T-helper 1 cell treated with Interleukin-12 subunit alpha and Interleukin-12 subunit beta and Interleukin-4 antibody, amounts not matched to agents 30 μg/mL and 1 μg/mL, for 36 hours (primary cell): ENCODE results near the gene EFHD2.

Experiments
- H3K27ac Mint-ChIP-seq: one replicate; pipeline ENCODE4 v1.8.0; 2021; ENCODE audit warnings: mild to moderate bottlenecking, mixed read lengths
- H3K27me3 Mint-ChIP-seq: one replicate; pipeline ENCODE4 v1.8.0; 2021; ENCODE audit warnings: low read depth, mixed read lengths
- H3K36me3 Mint-ChIP-seq: one replicate; pipeline ENCODE4 v1.8.0; 2021; ENCODE audit warnings: low read depth, mixed read lengths
- H3K4me1 Mint-ChIP-seq: one replicate; pipeline ENCODE4 v1.8.0; 2021; ENCODE audit warnings: low read depth, mixed read lengths
- H3K4me3 Mint-ChIP-seq: one replicate; pipeline ENCODE4 v1.8.0; 2021; ENCODE audit warnings: mild to moderate bottlenecking, moderate library complexity, mixed read lengths
- H3K9me3 Mint-ChIP-seq: one replicate; pipeline ENCODE4 v1.8.0; 2021; ENCODE audit warnings: mixed read lengths

Gene EFHD2

DNA sequence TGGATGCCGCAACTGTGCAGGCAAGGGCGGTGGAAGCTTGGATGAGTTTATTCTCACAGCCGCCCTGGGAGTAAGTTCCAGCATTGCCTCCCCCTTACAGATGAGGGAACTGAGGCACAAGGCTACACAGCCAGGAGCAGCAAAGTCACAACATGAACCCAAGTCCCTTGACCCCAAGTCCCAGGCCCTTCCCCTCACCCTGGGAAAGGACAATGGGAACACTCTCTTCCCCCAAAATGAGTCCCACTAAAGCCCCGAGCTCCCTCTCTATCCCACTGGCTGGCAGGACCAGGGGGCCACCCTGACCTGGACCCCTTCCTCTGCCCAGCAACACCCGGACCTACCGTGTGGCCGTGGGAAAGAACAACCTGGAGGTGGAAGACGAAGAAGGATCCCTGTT lies 32.4 kb downstream of the EFHD2 start:
- H3K4me1 Mint-ChIP-seq, result peaks cover 9% of the 10 kb centered on the region
- no peak overlapping the region for H3K27ac Mint-ChIP-seq

DNA sequence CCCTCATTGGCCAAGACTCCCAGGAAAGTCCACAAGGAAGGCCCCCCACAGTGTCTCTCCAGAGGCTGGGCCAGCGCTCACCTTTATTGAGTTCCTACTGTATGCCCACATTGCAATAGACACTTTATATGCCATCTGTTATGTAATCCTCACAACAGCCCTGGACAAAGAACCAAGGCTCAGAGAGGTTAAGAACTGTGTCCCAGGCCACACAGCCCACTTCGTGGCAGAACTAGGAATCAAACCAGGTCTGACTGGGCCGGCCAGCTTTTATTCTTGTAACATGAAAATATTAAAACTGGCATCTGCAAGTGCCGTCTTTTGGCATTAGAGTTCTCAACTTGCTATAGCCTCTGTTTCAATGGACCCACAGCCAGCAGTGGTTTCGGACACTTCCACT lies 33.1 kb downstream of the EFHD2 start:
- no peak overlapping the region for H3K4me3 Mint-ChIP-seq
- no peaks in the 10 kb centered on the region for H3K27me3 Mint-ChIP-seq
- H3K4me1 Mint-ChIP-seq, result peaks cover 9% of the 10 kb centered on the region
- H3K9me3 Mint-ChIP-seq, result no peaks in the 10 kb centered on the region
- no peaks in the 10 kb centered on the region for H3K36me3 Mint-ChIP-seq
- no peak overlapping the region for H3K27ac Mint-ChIP-seq

More for the DNA sequence above, 32.4 kb downstream of the EFHD2 start:
- H3K27me3 Mint-ChIP-seq, result no peaks in the 10 kb centered on the region
- no peaks in the 10 kb centered on the region for H3K36me3 Mint-ChIP-seq
- H3K4me3 Mint-ChIP-seq, result no peak overlapping the region
- H3K9me3 Mint-ChIP-seq, result no peaks in the 10 kb centered on the region

DNA sequence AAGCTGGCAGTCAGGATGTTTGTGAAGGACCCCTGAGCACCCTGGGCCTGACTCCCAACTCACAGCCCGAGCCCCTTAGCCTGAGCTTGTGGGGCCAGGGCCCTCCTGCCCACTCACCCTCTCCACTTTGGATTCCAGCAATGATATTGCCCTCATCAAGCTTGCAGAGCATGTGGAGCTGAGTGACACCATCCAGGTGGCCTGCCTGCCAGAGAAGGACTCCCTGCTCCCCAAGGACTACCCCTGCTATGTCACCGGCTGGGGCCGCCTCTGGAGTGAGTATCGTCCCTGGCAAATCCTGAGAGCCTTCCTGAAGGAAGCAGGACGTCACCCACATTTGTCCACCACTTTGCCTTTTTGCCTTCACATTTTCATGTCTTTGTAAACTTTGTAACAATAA lies 33.6 kb downstream of the EFHD2 start:
- Mint-ChIP-seq H3K36me3 (no peaks in the 10 kb centered on the region), H3K27me3 (no peaks in the 10 kb centered on the region), H3K4me1 (peaks cover 9% of the 10 kb centered on the region), H3K4me3 (no peak overlapping the region), H3K9me3 (no peaks in the 10 kb centered on the region), H3K27ac (no peak overlapping the region)

DNA sequence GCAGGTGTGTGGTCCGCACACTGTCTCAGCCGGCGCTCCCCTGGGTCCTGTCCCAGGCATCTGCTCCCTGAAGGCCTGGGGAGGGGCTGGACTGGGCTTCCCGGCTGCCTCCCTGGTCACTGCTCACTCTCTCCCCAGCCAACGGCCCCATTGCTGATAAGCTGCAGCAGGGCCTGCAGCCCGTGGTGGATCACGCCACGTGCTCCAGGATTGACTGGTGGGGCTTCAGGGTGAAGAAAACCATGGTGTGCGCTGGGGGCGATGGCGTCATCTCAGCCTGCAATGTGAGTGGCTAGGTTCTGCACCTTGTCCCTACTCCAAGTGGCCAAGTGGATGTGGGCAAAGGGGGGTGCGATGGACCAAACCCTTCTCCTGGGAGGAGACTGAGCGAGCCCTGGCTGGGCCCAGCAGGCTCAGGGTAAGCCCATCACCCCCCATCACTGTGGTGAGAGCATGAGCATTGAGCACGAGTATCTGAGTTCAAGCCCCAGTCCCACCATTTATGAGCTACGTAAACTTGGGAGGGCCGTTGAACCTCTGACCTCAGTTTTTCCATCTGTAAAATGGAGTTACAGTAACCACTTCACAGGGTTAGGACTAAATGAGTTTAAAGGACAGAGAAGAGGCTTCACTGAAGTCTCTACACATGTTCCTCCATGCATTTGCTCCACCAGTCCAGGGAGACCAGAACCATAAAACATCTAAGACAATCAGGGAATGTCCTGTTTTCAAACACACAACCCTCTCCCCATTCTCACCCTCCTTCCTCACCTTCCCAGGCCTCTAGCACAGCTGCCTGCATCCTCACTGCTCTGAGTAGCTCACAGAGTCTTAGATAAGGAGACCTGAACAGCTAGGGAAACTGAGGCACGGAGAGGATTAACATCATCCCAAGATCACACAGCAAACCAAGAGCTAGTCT lies 35.0 kb downstream of the EFHD2 start:
- Mint-ChIP-seq H3K9me3 (no peaks in the 10 kb centered on the region), H3K4me1 (peaks cover 9% of the 10 kb centered on the region), H3K4me3 (no peak overlapping the region), H3K36me3 (no peaks in the 10 kb centered on the region), H3K27ac (no peak overlapping the region), H3K27me3 (peaks cover 6% of the 10 kb centered on the region)

DNA sequence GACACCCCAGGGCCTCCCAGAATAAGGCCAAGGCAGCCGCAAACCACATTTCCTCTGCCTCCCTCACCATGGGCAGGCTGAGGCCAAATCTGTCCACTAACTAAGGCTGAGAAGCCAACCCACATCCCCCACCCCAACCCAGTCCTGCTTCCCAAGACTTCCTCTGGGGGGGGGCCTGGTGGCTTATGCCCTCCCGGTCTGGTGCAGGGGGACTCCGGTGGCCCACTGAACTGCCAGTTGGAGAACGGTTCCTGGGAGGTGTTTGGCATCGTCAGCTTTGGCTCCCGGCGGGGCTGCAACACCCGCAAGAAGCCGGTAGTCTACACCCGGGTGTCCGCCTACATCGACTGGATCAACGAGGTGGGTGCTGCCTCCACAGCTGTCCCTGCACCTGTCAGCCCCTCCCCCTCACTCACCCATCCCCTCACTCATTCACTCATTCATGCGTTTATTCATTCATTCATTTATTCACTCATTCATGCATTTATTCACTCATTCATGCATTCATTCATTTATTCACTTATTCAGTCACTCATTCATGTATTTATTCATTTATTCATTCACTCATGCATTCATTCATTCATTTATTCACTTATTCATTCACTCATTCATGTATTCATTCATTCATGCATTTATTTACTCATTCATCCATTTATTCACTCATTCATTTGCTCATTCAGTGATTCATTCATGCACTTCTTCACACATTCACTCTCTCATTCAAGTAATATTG lies 35.9 kb downstream of the EFHD2 start:
- Mint-ChIP-seq H3K27ac (no peak overlapping the region), H3K27me3 (peaks cover 6% of the 10 kb centered on the region), H3K4me1 (peaks cover 9% of the 10 kb centered on the region), H3K36me3 (no peaks in the 10 kb centered on the region), H3K4me3 (no peak overlapping the region), H3K9me3 (no peaks in the 10 kb centered on the region)

DNA sequence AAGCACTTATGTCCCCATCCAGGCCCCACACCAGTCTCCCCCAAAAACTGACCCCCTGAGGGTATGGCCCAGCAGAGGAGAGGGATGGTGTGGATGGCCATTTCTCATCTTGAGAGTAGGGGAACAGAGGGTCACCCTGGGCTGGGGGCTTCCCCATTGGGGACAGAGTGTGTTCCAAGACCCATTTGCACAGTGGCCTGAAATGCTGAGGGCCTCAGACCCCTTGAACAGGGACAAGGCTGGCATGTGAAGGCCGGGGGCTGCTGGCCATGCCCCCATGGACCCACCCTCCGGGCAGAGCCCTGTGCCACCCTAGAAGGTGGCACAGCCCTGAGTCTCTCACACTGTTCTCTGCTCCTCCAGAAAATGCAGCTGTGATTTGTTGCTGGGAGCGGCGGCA lies 36.5 kb downstream of the EFHD2 start:
- H3K27me3 Mint-ChIP-seq, result peaks cover 6% of the 10 kb centered on the region
- H3K36me3 Mint-ChIP-seq, result no peaks in the 10 kb centered on the region
- no peaks in the 10 kb centered on the region for H3K9me3 Mint-ChIP-seq
- no peak overlapping the region for H3K27ac Mint-ChIP-seq
- peaks cover 9% of the 10 kb centered on the region for H3K4me1 Mint-ChIP-seq
- H3K4me3 Mint-ChIP-seq, result no peak overlapping the region

DNA sequence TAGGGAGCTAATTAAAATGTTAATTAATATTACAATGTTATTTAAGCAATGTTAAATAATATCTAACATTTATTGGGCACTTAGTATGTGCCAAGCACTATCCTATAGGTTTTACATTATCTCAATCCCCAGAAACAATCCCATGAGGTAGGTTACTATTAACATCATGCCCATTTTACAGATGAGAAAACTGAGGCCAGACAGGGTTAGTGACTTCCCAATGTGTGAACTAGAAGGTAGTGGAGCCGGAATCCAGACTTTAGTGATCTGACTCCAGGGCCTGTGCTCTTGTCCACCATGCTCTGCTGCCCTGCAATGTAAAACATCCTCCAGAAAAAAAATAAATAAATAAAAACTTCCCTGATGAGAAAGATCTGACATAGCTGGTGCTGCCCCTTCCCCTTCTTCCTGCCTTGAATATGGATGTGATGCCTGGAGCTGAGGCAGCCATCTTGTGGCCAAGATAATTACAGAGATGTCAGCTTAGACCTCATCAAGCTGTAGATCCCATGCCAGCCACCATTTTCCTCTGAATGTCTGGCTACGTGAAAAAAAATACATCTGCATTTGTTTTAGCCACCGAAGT lies 39.3 kb downstream of the EFHD2 start:
- Mint-ChIP-seq H3K4me1 (peaks cover 9% of the 10 kb centered on the region), H3K36me3 (no peaks in the 10 kb centered on the region), H3K4me3 (no peak overlapping the region), H3K27ac (no peak overlapping the region), H3K9me3 (no peaks in the 10 kb centered on the region), H3K27me3 (peaks cover 6% of the 10 kb centered on the region)

DNA sequence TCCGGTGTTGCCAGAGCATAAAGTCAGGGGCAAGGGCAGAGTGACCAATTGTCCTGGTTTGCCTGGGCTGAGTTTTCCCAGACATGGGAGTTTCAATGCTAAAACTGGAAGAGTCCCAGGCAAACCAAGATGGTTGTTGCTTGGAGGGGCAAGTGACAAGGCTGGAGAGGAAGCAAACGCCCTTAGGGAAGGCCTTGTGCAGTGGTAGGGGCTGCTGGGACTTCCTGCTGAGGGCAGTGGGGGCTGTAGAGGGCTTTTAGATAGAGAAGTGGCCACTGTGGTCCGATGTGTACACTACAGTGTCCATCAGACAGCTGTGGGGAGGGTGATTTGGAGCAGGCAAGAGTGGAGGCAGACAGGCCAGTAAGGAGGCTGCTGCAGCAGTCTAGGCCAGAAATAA lies 39.9 kb downstream of the EFHD2 start:
- no peak overlapping the region for H3K4me3 Mint-ChIP-seq
- H3K27ac Mint-ChIP-seq, result no peak overlapping the region
- H3K36me3 Mint-ChIP-seq, result no peaks in the 10 kb centered on the region
- no peaks in the 10 kb centered on the region for H3K9me3 Mint-ChIP-seq
- H3K4me1 Mint-ChIP-seq, result peaks cover 9% of the 10 kb centered on the region
- peaks cover 6% of the 10 kb centered on the region for H3K27me3 Mint-ChIP-seq

DNA sequence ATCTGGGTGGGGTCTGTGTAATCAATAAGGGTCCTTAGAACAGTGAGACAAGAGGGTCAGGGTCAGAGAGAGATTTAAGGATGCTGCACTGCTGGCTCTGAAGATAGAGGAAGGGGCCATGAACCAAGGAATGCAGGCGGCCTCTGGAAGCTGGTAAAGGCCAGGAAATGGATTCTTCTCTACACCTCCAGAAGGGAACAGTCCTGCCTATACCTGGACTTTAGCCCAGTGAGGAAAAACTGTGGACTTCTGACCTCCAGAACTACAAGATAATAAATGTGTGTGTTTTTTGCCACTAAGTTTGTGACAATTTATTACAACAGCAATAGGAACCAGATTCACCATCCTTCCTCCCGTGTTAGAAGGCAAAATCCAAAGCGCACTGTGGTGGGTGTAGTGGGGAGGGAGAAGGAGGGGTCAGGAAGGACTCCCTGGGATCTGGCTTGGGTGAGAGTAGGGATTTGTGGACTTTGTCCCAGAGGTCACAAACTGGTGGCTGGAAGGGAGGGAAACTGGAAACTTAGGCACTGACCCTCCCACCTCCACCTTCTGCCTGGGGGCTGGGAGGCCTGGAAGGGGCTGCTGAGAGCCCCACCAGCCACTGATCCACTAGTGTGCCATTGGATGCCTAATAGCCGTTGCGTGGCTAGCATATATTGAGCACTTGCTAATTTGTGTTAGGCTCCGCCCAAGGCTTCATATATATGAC lies 41.5 kb downstream of the EFHD2 start:
- Mint-ChIP-seq H3K4me1 (no peaks in the 10 kb centered on the region), H3K27me3 (peaks cover 6% of the 10 kb centered on the region), H3K27ac (no peak overlapping the region), H3K4me3 (no peak overlapping the region), H3K36me3 (no peaks in the 10 kb centered on the region), H3K9me3 (no peaks in the 10 kb centered on the region)

DNA sequence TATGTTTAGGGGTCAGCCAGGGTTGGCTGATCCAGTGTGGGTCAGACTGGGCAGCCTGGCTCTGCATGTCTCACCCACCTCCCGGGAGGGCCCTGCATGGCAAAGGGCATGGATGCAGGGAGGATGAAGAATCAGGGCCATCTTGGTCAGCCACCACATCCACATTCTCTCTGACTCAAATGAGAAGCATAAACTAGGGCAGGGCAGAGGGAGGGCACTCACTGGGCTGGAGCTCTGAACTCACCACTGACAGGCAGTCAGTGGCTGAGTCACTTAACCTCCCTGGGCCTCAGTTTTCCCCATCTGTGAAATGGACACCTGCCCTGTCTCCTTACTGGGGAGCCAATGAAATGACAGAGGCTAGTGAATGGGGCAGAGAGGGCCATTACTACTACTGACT lies 42.5 kb downstream of the EFHD2 start:
- peaks cover 8% of the 10 kb centered on the region for H3K27me3 Mint-ChIP-seq
- no peak overlapping the region for H3K4me3 Mint-ChIP-seq
- H3K9me3 Mint-ChIP-seq, result no peaks in the 10 kb centered on the region
- H3K36me3 Mint-ChIP-seq, result no peaks in the 10 kb centered on the region
- no peaks in the 10 kb centered on the region for H3K4me1 Mint-ChIP-seq
- H3K27ac Mint-ChIP-seq, result no peak overlapping the region

DNA sequence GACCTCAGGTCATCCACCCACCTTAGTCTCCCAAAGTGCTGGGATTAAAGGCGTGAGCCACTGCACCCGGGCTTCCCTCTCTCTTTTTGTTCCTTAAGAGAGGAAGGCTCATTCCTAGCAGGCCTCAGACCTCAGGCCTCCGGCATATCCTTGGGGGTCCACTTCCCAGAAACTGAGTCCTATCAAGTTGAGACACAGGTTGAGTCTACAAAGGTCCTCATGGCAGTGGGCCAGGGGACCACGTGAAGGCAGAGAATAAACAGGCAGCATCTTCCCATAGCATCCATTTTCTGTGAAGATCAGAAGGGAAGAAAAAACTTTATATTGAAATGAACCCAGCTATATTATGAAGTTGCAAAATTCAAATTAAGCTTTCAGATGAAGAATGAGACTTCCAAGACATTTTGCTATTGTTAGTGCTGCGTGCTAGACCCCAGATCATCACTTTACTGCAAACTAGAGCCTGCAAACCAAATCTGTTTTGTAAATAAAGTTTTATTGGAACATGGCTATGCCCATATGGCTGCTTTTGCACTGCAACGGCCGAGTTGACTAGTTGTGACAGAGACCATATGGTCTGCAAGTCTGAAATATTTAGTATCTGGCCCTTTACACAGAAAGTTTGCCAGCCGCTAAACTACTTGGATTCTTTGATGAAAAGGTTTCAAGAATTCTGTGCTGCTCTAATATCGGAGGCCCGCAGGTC lies 43.3 kb downstream of the EFHD2 start:
- Mint-ChIP-seq H3K4me1 (no peaks in the 10 kb centered on the region), H3K27ac (no peak overlapping the region), H3K27me3 (peaks cover 9% of the 10 kb centered on the region), H3K9me3 (no peaks in the 10 kb centered on the region), H3K4me3 (no peak overlapping the region), H3K36me3 (no peaks in the 10 kb centered on the region)

DNA sequence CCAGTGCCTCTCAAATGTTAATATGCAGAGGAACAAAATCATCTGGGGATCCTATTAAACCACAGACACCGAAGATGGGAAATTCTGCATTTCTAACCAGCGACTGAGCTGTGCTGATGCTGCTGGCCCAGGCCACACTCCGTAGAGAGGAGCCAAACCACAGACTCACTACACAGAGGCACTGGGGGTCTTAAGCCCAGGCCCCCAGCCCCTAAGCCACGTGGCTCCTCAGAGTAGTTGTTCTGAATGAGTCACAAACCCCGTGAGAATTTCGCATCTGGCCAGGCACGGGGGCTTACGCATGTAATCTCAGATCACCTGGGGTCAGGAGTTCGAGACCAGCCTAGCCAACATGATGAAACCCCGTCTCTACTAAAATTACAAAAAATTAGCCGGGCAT lies 44.0 kb downstream of the EFHD2 start:
- Mint-ChIP-seq H3K27ac (no peak overlapping the region), H3K27me3 (peaks cover 9% of the 10 kb centered on the region), H3K4me1 (no peaks in the 10 kb centered on the region)

DNA sequence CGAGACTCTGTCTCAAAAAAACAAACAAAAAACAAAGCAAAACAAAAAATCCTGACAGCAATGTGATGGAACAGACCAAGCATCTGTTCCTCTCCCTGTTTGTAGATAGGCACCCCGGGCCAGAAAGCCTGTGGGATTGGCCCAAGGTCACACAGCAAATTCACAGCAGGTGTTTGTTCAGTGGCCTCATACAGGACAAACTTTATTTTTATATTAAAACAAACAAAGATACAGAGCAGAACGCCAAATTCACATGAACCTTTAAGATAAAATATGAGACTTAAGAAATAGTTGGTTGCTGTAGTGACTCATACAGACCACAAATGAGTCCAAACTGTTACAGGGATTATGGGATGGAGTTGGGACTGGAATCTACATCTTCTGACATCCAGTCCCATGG lies 44.6 kb downstream of the EFHD2 start:
- Mint-ChIP-seq H3K27me3 (peaks cover 6% of the 10 kb centered on the region), H3K27ac (no peak overlapping the region), H3K4me1 (no peaks in the 10 kb centered on the region)

More for the DNA sequence above, 44.0 kb downstream of the EFHD2 start:
- no peak overlapping the region for H3K4me3 Mint-ChIP-seq
- no peaks in the 10 kb centered on the region for H3K9me3 Mint-ChIP-seq
- no peaks in the 10 kb centered on the region for H3K36me3 Mint-ChIP-seq

DNA sequence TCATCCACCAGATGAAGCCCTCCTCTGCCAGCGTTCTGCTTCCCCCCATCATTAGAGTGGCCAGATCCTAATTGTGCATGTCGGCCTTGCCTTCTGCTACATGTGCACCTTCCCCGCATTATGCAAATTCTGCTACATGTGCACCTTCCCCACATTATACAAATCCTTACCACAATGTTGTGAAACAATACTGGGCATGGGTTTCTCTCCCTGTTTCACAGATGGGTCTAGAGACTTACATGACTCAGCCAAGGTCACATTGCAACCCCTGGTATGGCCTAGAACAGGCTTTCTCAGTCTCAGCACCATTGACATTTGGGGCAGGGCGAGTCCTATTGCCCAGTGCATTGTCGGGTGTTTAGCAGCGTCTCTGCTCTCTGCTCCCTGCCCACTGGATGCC lies 45.8 kb downstream of the EFHD2 start:
- Mint-ChIP-seq H3K4me1 (no peaks in the 10 kb centered on the region), H3K27me3 (peaks cover 3% of the 10 kb centered on the region), H3K4me3 (no peak overlapping the region), H3K27ac (no peak overlapping the region), H3K36me3 (no peaks in the 10 kb centered on the region), H3K9me3 (no peaks in the 10 kb centered on the region)

More for the DNA sequence above, 44.6 kb downstream of the EFHD2 start:
- Mint-ChIP-seq H3K36me3 (no peaks in the 10 kb centered on the region), H3K4me3 (no peak overlapping the region), H3K9me3 (no peaks in the 10 kb centered on the region)
